Mucosa of rectum (tissue), 2 donors: Measurements from ENCODE around the gene COLEC11.

ENCODE experiments used
- H3K27ac ChIP-seq, 2 donors: one replicate each; pipeline ENCODE4 v1.7.0; 2013; ENCODE audit warnings: inconsistent platforms in 2 of 2, low read depth in 2 of 2, low read length in 2 of 2
- H3K27me3 ChIP-seq, 2 donors: one replicate each; pipeline ENCODE4 v1.7.0; 2013; ENCODE audit warnings: low read length in 2 of 2; ENCODE audit not compliant: control insufficient read depth in 2 of 2, insufficient read depth in 2 of 2
- H3K36me3 ChIP-seq, 2 donors: one replicate each; pipeline ENCODE4 v1.7.0; 2013; ENCODE audit warnings: low read length in 2 of 2; ENCODE audit not compliant: control insufficient read depth in 2 of 2, insufficient read depth in 2 of 2
- H3K4me1 ChIP-seq, 2 donors: one replicate each; pipeline ENCODE4 v1.7.0; 2013; ENCODE audit warnings: low read length in 2 of 2, mild to moderate bottlenecking in 1 of 2; ENCODE audit not compliant: control insufficient read depth in 2 of 2, insufficient read depth in 2 of 2
- H3K4me3 ChIP-seq, 2 donors: one replicate each; pipeline ENCODE4 v1.7.0; 2013; ENCODE audit warnings: low read length in 2 of 2
- H3K9ac ChIP-seq, 2 donors: one replicate each; pipeline ENCODE4 v1.7.0; 2013; ENCODE audit warnings: low read length in 2 of 2, low read depth in 1 of 2, mild to moderate bottlenecking in 1 of 2
- H3K9me3 ChIP-seq, 2 donors: one replicate each; pipeline ENCODE4 v1.7.0; 2013; ENCODE audit warnings: low read length in 2 of 2; ENCODE audit not compliant: control insufficient read depth in 2 of 2
- donor health status: healthy.
- donor health status: Normal muscosa, but diverticular disease.

COLEC11 gene

GRCh38 chr2:3597567-3597966, 2.7 kb downstream of the COLEC11 start:
- H3K9ac ChIP-seq = no peak overlapping the region
- no peaks in the 10 kb centered on the region for H3K9me3 ChIP-seq
- H3K36me3 ChIP-seq = no peaks in the 10 kb centered on the region
- no peaks in the 10 kb centered on the region for H3K27me3 ChIP-seq
- H3K4me3 ChIP-seq = no peak overlapping the region
- peak overlapping the region in 1 of 2 donors; percentile 29 for H3K27ac ChIP-seq
- H3K4me1 ChIP-seq = no peaks in the 10 kb centered on the region

- H3K9me3 ChIP-seq = no peaks in the 10 kb centered on the region
- H3K36me3 ChIP-seq = no peaks in the 10 kb centered on the region
- H3K4me1 ChIP-seq = no peaks in the 10 kb centered on the region
- no peak overlapping the region for H3K9ac ChIP-seq
- H3K4me3 ChIP-seq = no peak overlapping the region
- H3K27me3 ChIP-seq = no peaks in the 10 kb centered on the region
- no peak overlapping the region for H3K27ac ChIP-seq
Measured at GRCh38 chr2:3598197-3598910, 3.4 kb downstream of the COLEC11 start.

DNA sequence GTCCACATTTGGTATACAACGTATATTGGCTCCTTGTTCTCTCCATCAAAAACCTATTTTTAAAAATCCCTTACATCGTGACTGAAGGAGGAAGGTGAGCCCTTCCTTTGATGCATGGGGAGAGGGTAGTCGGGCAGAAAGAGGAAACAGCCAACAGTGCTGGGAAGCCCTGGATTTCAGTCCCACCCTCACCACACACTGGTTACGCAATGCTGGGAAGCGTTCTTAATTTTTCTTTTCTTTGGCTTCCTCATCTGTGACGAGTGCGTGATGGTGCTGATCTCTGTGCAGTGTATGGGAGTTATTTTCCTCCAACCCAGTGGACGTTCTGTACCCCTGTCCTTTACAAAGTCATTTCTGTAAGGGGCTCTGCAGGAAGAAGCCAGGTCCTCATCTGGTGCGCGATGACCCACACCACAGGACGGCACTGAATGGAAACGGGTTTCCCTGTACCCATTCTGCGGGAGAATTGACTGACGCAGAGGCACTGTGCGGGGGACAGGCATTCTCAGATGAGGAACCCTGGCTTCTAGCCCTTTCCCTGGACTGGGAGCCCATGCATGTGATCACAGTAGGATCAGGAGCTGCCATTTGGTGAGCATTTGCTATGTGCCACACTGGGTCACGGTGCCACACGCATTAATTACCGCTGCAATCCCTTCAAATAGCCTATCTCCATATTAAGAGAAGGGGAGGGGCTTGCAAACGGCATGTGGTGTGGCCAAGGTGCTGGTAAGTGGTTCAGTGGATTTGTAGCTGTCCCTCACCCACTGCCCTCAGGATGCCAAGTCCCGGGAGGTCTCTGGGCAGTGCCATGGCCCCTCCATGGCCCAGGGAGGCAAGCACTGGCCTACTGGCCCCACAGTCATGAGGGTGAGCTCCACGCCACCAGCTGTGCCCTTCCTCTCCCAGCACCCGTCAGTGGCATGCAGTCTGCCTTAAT, 4.3 kb downstream of the COLEC11 start:
- H3K4me3 ChIP-seq = no peak overlapping the region
- no peak overlapping the region for H3K9ac ChIP-seq
- no peaks in the 10 kb centered on the region for H3K36me3 ChIP-seq
- H3K27ac ChIP-seq = no peak overlapping the region
- H3K4me1 ChIP-seq = no peaks in the 10 kb centered on the region
- H3K9me3 ChIP-seq = no peaks in the 10 kb centered on the region
- H3K27me3 ChIP-seq = no peaks in the 10 kb centered on the region

- Histone ChIP-seq H3K27ac (no peak overlapping the region), H3K4me1 (no peaks in the 10 kb centered on the region), H3K36me3 (no peaks in the 10 kb centered on the region), H3K9ac (no peak overlapping the region), H3K27me3 (no peaks in the 10 kb centered on the region), H3K4me3 (no peak overlapping the region), H3K9me3 (no peaks in the 10 kb centered on the region)
Measured at GRCh38 chr2:3600256-3600855, 5.4 kb downstream of the COLEC11 start.

DNA sequence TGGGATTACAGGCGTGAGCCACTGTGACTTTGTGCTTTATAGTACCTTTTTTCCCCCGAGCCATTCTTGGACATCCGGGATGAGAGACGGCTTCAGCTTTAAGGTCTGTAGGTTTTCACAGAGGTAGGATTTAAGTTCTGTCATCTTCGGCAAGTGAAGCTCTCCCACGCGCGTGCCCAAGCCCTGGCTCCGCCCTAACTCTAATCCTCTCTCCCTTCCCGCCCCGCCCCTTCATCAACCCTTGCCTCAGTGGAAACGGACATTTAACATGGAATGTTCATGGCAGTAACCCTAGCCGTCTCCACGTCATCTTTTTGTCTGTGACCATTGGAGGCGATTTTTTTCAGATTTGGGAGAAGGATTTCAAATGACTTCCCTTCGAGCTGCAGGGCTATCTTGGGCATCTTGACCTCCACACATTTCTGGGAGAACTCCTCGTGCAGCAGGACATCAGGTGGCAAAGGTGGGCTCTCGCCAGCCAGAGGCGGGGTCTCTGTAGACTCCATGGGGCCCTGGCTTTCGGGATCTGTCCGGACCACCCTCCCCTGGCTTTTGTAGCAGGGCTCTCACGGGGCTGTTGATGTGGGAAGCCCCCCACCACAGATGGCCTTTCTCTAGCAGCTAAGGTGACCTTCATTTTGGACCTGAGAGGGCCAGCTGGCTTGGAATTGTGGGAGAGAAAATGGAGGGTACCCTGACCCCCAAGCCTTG, 6.8 kb downstream of the COLEC11 start:
- H3K4me3 ChIP-seq = no peak overlapping the region
- no peak overlapping the region for H3K27ac ChIP-seq
- no peaks in the 10 kb centered on the region for H3K36me3 ChIP-seq
- H3K27me3 ChIP-seq = no peaks in the 10 kb centered on the region
- H3K9me3 ChIP-seq = no peaks in the 10 kb centered on the region
- H3K9ac ChIP-seq = no peak overlapping the region
- no peaks in the 10 kb centered on the region for H3K4me1 ChIP-seq

- Histone ChIP-seq H3K27ac (no peak overlapping the region), H3K36me3 (no peaks in the 10 kb centered on the region), H3K4me1 (no peaks in the 10 kb centered on the region), H3K9ac (no peak overlapping the region), H3K4me3 (no peak overlapping the region), H3K9me3 (no peaks in the 10 kb centered on the region), H3K27me3 (no peaks in the 10 kb centered on the region)
Measured at GRCh38 chr2:3602553-3603339, 7.8 kb downstream of the COLEC11 start.

GRCh38 chr2:3603536-3604206, 8.8 kb downstream of the COLEC11 start:
- H3K4me1 ChIP-seq = no peaks in the 10 kb centered on the region
- H3K4me3 ChIP-seq = no peak overlapping the region
- H3K27me3 ChIP-seq = no peaks in the 10 kb centered on the region
- no peaks in the 10 kb centered on the region for H3K9me3 ChIP-seq
- H3K9ac ChIP-seq = no peak overlapping the region
- H3K36me3 ChIP-seq = no peaks in the 10 kb centered on the region
- no peak overlapping the region for H3K27ac ChIP-seq

DNA sequence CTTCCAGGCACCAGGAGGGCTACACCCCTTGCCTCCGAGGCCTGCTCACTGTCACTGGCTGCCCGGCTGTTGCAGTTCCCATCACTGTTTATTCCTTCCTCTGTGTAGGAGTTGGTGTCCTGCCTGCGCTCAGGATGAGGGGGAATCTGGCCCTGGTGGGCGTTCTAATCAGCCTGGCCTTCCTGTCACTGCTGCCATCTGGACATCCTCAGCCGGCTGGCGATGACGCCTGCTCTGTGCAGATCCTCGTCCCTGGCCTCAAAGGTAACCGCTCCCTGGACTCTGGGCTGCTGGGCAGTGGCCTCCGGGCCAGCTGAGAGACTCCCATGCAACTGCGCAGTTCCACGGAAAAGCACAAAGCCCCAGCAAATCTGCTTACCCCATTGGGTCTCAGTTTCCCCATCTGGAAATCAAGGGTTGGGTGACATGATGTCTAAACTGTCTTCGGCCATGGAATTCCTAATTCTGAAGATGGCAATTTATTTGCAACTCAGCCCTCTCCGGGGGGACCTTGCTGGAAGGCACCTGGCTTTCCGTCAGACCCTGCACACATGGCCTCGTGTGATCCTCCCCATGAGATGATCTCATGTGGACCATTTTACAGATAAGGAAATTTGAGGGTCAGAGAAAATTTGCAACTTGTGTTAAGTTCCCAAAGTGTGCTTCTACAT, 9.4 kb downstream of the COLEC11 start:
- no peak overlapping the region for H3K27ac ChIP-seq
- no peaks in the 10 kb centered on the region for H3K36me3 ChIP-seq
- H3K9ac ChIP-seq = no peak overlapping the region
- H3K4me1 ChIP-seq = no peaks in the 10 kb centered on the region
- H3K4me3 ChIP-seq = no peak overlapping the region
- H3K27me3 ChIP-seq = no peaks in the 10 kb centered on the region
- no peaks in the 10 kb centered on the region for H3K9me3 ChIP-seq
